Middle frontal gyrus (tissue), 1 donor: ENCODE results near the gene EHD1.
A peak's percentile ranks its signal among the peaks of the same experiment; 100 is the strongest.
"Not testable (repeated sequence)": the region's sequence is repeated elsewhere in the genome, so short reads cannot be mapped to it uniquely, and the experiment has no call there.

Experiments used
- DNase-seq: peaks from one replicate; pipeline ENCODE4 v3.0.0-alpha.2; 2015; ENCODE audit warnings: low spot score; ENCODE audit errors: extremely low spot score

EHD1 gene

DNA sequence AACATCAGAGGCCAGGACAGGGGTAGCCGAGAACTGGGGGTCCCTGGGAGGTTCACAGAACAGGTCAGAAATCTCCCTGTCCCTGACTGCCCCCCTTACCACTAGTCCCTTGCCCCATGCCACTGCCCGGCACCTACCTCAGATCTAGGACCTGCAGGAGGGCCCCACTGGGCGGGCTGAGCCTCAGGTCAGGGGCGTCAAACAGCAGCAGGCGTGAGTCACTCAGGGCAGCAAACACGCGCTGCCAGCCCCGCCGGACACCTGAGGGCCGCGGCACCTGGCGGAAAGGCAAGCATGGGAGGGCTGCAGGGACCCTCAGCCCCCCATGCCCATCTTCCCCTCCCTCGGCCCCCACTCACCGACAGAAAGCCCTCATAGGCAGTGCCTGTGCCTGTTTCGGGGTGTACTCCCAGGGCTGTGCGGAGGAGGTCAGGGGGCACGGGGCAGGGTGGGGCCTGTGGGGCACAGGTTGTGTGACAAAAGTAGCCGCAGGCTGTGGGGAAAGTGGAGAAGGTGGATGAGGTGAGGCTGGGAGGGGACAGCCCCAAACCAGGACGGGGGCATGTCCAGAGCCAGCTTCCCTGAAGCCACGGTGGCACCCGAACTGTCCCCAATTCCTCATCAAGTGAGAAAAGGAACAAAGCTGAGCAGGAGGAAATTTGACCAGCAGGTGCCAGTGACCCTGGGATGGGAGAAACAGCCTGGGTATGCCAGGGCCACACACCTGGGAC lies 45.8 kb downstream of the EHD1 start:
- DNase-seq = no peak

DNA sequence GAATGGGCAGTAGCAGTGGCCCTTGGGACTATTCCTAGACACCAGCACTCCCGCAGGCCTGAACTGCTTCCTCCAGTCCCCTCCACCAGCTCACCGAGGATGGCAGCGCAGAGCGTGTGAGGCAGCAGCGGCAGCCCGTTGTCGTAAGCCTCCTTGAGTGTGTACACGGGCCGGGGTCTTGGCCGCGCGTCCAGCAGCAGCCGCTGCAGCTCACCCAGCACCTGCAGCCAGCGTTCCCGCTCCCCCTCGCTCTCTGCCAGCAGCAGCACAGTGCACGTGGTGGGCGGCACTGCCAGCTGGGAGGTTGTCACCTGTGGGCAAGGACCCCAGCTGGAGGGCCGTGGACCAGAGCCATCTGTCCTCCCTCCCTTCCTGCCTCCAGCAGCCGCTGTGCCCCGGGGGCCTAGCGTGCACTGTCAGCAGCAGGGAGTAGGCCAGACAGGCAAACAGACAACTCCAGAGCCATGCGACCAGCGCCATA lies 47.0 kb downstream of the EHD1 start:
- no peak for DNase-seq

DNA sequence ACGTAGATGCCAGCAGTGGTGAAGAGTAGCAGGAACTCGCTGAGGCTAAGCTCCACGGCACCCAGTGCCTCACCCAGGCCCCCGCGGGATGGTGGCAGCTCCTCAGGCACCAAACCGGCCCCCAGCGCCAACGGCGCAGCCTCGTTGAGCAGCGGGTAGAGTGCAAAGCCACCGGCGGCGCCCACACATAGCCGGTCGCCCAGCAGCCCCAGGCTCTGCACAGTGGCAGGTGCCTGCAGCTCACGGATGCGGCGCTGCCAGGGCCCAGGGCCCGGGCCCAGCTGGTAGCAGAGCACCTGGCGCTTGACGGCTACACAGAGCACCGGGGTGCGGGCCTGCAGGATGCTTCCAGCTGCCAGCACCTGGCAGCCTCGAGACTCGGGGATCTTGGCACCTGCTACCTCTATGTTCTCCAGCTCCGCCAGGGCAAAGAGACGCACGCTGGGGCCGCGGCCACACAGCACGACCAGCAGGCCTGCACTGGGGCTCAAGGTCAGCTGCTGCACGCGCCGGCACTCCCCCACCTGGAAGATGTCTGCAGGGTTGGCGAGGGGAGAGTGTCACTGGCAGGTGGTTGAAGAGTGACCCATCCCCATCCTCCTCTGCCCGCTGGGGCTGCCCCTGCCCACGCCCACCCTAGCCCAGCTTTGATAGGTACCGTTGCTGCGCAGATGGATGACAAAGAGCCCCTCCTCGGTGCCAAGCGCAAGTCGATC lies 48.7 kb downstream of the EHD1 start:
- no peak for DNase-seq

DNA sequence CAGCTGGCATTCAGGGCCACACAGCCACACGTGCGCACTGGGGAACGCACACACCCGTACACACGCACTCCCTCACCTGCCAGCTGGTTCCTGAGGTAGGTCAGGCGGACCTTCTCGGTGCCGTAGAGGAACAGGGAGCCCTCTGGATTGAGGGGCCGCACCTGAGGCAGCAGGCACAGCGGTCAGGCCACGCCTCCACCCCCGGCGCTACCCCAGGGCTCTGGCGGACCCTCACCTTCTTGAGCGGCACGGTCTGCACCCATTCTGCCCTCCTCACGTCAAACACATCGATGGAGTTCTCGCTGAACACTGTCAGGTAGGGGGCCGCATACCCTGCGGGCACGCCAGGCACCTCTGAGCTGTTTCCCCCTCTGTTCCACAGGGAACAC lies 51.0 kb downstream of the EHD1 start:
- DNase-seq = no peak

DNA sequence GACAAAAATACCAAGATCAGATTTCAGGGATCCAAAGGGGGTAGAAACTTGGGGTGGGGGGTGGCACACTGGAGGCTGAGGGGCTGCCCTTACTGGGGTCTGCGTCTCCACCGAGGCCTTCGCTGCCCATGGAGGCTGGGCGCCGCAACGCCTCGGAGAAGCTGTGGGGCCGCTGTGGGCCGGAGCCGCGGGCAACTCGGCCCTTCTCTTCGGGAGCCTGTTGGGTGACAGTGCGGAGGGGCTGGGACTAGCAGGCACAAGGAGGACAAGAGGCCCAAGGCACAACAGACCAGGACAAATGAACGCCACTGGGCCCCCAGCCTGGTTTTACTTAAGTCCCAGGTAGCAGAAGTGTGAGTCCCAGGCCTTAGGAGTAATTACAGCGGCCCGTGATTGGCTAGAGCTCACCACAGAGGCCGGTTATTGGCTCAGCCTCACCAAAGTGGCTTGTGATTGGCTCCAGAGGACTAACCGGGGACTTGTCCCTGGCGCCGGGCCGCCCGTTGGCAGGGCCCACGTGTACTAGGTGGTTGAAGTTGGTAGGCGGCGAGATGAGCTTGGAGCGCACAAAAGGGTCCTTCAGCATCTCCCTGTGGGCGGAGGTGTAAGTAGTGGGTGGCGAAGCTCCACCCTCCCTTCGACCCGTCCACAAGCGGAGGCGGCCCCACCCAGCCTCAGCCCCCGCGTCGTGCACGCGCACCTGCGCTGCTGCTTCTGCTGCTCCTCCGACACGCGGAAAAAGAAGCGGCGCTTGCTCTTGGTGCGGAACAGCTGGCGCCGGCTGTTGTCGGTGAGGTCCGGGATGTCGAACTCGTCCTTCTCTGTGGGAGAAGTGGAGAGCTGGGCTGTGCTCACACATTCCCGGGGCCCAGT lies 51.6 kb downstream of the EHD1 start:
- no peak for DNase-seq

DNA sequence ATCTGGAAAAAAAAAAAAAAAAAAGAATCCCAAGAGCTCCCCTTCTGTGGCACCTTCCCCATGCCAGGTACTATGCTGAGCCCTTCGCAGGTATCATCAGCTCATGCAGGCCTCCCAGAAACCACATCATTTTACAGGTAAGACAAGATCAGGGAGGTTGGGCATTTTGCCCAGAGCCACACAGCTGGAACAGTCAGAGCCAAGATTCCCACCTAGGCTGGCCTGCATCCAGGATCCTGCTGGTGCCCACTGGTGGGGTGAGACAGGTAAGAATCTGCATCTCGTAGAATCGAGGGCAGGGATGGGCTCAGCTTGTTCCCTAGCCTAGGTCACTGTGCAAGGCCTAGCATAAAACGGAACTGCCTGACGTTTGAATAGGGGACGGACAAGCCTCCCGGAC lies 52.4 kb downstream of the EHD1 start:
- DNase-seq = no peak

DNA sequence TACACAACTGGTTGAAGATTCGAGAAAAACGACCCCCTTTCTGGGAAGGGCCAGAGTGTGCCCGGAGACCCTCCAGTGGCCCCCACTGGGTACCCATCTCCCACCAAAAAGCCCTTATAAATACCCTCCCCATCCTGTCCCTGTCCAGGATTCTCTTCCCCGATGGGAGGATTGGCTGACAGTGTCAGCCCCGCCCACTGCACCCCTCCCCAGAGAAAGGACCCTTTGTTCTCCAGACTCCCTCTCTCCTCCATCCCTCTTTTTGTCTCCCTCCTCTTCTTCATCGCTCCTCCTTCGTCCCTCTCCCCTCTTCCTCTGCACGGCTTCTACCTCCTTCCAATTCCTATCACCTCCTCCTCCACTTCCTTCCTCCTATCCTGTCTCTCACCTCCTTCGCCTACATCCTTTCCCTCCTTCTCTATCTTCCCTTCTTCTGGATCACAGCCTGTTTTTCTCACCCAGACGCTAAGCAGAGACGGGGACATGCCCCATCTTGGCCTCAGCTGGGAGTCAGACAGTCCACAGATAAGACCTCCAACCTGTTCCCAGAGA lies 54.8 kb downstream of the EHD1 start:
- DNase-seq = no peak

DNA sequence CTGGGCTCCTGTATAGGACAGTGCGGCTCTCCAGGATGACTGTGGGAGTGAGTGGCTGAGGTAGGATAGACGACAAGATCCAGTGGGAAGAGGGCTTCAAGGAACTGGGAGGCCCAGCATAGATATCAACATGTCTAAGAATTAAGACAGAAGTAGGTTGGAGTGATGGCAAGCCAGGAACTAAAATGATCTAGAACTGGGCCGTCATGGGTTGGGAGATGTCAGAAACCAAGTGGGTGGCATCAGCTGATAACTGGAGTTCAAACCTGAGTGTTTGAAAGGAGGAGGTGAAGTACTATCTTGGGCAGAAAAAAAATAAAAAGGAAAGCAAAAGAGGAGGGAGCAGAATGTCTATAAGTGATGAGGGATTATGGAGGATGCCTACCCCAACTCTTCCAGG lies 60.9 kb downstream of the EHD1 start:
- DNase-seq = no peak

DNA sequence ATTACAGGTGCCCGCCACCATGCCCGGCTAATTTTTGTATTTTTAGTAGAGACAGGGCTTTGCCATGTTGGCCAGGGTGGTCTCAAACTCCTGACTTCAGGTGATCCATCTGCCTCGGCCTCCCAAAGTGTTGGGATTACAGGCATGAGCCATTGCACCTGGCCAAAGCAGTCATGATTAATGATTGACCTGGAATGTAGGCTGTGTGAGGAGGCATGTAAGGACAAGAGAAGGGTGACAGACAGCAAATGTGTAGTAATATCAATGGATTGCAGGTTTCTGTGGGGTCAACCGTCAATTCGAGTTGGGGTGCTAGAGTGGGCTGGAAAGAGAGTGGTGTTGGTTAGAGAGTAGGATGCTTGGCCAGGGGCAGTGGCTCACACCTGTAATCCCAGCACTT lies 63.0 kb downstream of the EHD1 start:
- not testable (repeated sequence) for DNase-seq

DNA sequence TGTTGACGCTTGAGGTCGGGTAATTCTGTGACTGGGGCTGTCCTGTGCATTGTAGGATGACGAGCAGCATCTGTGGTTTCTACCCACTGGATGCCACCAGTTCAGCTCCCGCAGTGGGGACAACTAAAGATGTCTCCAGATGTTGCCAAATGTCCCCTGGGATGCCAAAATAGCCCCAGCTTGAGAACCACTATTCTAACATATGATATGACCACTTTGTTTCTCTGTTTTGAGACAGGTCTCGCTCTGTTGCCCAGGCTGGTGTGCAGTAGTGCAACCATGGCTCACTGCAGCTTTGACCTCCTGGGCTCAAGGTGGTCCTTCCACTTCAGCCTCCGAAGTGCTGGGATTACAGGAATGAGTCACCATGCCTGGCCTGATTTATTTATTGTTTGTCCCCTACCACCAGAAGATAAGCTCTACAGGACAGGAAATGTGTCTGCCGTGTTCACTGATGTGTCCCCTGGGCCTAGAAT lies 63.7 kb downstream of the EHD1 start:
- DNase-seq = no peak

DNA sequence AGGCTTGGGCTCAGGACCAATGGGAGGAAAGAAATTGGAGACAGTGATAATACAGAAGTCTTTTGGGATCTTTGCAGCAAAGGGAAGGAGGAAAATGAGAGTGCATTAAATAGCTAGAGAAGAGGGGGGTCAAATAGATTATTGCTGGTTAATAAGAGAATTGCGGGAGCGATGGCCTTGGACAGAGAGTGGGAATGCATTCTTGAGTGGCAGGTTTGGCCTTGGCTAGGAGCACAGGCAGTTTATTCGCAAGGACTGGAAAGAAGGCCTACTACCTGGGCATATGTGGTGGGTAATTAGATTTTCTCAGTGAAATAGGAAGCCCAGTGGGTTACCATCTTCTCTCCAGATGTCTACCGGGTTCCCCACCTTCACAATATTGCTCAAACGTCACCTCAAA lies 64.6 kb downstream of the EHD1 start:
- DNase-seq = no peak

DNA sequence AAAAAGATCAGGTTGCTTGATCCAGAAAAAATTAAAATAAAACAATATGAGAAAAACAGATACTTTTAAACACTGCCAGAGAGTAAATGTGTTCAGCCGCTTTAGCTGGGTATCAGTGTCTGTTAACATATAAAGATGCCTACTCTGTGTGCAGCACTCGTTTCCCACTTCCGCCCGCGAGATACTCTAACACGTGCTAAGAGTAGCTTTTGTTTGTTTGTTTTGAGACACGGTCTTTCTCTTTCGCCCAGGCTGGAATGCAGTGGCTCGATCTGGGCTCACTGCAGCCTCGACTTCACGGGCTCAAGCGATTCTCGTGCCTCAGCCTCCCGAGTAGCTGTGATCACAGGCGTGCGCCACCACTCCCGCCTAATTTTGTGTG lies 67.5 kb downstream of the EHD1 start:
- DNase-seq = no peak

DNA sequence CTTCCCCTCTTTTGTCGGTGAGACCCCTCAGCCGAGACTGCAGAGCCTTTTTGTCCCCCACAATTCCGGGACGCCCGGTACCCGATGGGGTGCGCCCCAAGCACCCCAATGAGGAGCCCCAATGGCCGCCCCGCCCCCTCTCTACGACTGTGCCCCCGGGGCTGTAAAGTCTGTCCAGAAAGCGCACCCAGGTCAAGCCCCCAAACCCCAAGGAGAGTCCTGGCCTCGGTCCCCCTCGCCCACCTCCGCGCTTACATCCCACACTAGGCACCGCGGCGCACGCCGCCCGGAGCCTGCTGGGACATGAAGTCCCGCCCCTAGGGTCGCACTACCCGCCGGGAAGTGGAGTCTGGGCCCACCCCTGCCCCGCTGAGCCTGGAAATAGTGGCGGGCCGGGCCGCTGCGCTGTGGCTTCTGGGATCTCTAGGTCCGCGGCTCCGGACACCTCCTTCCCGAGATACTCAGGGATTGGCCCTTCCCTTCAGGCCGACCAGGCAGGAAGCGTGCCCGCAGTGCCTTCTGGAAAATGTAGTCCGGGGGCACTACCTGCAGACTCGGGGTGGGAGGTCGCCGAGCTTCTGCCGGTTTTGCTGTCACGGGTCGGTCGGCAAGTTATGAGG lies 68.0 kb downstream of the EHD1 start, which contains the start of gene MEN1:
Gene MEN1, minus strand, starts transcription at position 281 of the 620 bp plus-strand sequence. CDS start 442 bp downstream, outside the sequence.
- peak; percentile 93 for DNase-seq

DNA sequence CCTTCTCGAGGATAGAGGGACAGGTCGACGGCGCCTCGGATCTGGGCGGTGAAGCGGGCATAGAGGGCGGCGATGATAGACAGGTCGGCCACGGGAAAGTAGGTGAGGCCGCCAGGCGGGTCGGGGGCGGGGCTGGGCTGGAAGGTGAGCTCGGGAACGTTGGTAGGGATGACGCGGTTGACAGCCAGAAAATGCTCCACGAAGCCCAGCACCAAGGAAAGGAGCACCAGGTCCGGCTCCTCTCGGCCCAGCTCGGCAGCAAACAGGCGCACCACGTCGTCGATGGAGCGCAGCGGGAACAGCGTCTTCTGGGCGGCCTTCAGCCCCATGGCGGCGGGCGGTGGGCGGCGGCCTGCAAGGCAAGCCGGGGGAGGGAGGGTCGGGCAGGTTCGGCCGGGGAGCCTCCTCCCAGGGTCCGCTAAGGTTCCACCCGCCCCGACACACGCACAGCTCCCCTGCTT lies 68.6 kb downstream of the EHD1 start:
- DNase-seq = no peak

DNA sequence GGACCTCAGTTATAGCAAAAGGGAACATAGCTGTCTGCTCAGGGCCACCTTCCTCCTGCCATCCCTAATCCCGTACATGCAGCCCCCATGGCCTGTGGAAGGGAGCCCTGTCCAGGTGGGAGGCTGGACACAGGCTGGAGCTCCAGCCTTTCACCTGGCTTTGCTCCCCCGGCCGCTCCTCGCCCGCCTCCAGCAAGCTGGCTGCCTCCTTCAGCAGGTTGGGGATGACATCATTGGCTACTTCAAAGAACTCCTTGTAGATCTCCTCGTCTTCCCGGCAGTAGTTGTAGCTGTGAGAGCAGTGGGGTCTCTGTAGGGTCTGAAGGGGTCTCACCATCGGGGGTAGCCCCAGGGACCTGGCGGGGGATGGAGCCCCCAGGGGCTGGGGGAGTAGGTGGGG lies 72.9 kb downstream of the EHD1 start:
- DNase-seq = no peak

DNA sequence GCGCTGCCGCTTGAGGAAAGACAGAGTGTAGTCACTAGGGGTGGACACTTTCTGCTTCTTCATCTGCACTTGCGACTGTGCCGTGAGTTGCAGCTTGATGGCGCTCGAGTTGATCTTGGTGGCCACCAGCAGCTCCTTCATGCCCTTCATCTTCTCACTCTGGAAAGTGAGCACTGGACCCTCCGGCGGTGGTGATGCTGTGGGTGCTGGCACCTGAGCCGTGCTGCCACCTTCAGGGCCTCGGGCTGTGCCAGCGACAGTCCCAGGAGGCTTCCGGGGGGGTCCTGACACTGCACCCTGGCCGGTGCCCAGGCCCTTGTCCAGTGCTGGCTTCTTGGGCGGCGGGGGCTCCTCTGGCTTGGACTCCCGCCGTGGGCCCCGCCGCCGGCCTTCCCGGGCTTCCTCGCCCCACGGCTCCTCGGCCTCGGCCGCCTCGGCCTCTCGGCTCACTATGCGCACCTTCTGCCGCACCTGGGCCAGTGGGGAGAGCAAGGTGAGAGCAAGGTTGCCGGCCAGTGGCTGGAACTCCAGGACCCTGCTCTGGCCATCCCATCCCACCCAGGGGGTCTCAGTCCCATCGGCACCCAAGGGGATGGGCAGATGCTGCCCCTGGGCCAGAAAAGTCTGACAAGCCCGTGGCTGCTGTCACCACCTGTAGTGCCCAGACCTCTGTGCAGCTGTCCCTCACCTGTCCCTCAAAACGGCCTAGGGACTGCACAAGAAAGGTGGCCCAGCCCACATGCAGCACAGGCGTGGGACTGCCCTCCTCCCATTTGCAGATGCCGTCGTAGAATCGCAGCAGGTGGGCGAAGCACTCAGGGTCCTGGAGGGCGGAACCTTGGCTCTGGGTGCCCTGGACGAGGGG lies 73.8 kb downstream of the EHD1 start:
- DNase-seq = no peak

DNA sequence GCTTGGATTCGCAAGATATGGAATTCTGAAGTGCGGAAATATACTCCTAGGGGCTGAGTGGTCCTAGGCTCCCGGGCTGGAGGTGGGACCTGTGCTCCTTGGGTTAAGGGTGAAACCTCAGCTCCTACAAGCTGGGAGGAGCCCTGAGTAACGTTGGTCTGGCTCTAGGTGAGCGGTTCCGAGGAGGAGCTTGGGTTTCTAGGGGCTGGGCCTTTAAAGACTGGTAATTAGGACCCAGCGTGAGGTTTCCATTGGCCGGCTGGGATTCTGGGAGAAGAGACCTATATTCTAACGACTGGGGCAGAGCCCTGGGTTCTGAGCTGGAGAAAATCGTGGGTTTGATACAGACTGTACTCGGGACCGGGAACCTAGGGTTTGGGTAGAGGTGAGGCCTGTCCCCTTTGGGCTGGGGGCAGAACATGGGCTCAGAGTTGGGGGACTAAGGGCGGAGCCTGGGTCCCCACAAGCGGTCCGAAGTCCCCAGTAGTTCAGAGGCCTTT lies 74.5 kb downstream of the EHD1 start:
- DNase-seq = no peak

DNA sequence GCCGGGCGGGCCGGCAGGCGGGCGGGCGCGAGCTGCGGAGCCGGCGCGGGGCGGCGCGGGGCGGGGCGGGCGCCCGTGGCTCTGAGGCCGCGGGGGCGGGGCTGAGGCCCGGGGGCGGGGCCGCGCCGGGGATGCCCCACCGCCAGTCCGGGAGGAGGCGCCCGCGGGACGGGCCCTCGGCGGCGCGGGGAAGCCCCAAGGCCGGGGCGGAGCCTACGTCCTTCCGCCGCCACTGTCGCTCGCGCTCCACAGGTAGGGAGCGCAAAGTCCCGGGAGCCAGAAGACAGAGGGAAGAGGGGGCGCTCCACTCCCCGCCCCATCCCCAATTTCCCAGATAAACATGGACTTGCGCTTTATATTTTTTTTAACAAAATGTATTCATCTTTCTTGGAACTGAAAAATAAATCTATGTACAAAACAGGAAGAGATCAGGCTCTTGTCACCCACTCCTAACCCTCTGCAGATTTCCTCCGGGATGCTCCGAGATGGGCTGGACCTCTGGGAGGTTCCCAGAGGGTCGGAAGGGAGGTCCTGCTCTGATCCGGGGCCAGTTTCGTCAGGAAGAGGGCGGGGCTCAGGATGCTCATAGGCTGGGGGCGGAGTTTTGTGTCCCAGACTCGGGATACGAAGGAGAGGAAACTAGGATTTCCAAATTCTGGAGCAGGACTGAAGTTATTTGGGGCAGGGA lies 75.1 kb downstream of the EHD1 start, which contains the start of gene MAP4K2:
Gene MAP4K2, minus strand, starts transcription at position 57 of the 688 bp plus-strand sequence. CDS start 65 bp downstream, outside the sequence.
- DNase-seq = peak; percentile 74
